Stimulated activated naive CD8-positive, alpha-beta T cell treated with anti-CD3 and anti-CD28 coated beads, Interleukin-15, amount 100 ng/mL, for 72 hours (primary cell): ENCODE data around the gene MYL3.

ENCODE experiments used
- ATAC-seq: fragments of 150-1000 bp; cut with Tn5 transposase; 2 replicates; pipeline ENCODE4 v1.10.0; 2021; ENCODE audit warnings: mild to moderate bottlenecking, moderate library complexity
- DNase-seq, 2 donors: peaks; one replicate each; pipeline ENCODE4 v3.0.0; 2021 to 2022
- H3K27ac Mint-ChIP-seq, 2 donors: one replicate each; pipeline ENCODE4 v1.8.0; 2022; ENCODE audit warnings: mild to moderate bottlenecking in 2 of 2, mixed read lengths in 2 of 2, moderate library complexity in 2 of 2
- H3K27me3 Mint-ChIP-seq: one replicate; pipeline ENCODE4 v1.8.0; 2022; ENCODE audit warnings: mixed read lengths
- H3K4me1 Mint-ChIP-seq: one replicate; pipeline ENCODE4 v1.8.0; 2022; ENCODE audit warnings: mild to moderate bottlenecking, mixed read lengths
- H3K4me3 Mint-ChIP-seq, 2 donors: one replicate each; pipeline ENCODE4 v1.8.0; 2022; ENCODE audit warnings: mild to moderate bottlenecking in 2 of 2, mixed read lengths in 2 of 2, moderate library complexity in 1 of 2
- H3K9me3 Mint-ChIP-seq, 2 donors: one replicate each; pipeline ENCODE4 v1.8.0; 2022; ENCODE audit warnings: mixed read lengths in 2 of 2

Gene MYL3

GRCh38 chr3:46854555-46854991 lies 8.7 kb downstream of the MYL3 start:
- peaks cover 17% of the 10 kb centered on the region for H3K27me3 Mint-ChIP-seq
- ATAC-seq (no peak), DNase-seq (no peak)
- H3K4me1 Mint-ChIP-seq = no peaks in the 10 kb centered on the region
- no peak overlapping the region for H3K4me3 Mint-ChIP-seq
- no peak overlapping the region for H3K27ac Mint-ChIP-seq
- no peaks in the 10 kb centered on the region for H3K9me3 Mint-ChIP-seq

GRCh38 chr3:46853441-46854415 lies 9.5 kb downstream of the MYL3 start:
- no peaks in the 10 kb centered on the region for H3K9me3 Mint-ChIP-seq
- ATAC-seq (no peak), DNase-seq (peak in 1 of 2 donors; percentile 7)
- no peak overlapping the region for H3K27ac Mint-ChIP-seq
- H3K4me3 Mint-ChIP-seq = no peak overlapping the region
- H3K4me1 Mint-ChIP-seq = no peaks in the 10 kb centered on the region
- peaks cover 17% of the 10 kb centered on the region for H3K27me3 Mint-ChIP-seq

GRCh38 chr3:46852839-46853355 lies 10.3 kb downstream of the MYL3 start:
- peak in 1 of 2 donors; percentile 7 for DNase-seq
- Mint-ChIP-seq H3K27me3 (peaks cover 12% of the 10 kb centered on the region), H3K4me1 (no peaks in the 10 kb centered on the region), H3K9me3 (no peaks in the 10 kb centered on the region), H3K27ac (no peak overlapping the region), H3K4me3 (no peak overlapping the region)
- ATAC-seq = no peak

GRCh38 chr3:46852334-46852720 lies 10.9 kb downstream of the MYL3 start:
- no peaks in the 10 kb centered on the region for H3K9me3 Mint-ChIP-seq
- H3K4me1 Mint-ChIP-seq = no peaks in the 10 kb centered on the region
- no peak overlapping the region for H3K4me3 Mint-ChIP-seq
- H3K27me3 Mint-ChIP-seq = peaks cover 6% of the 10 kb centered on the region
- DNase-seq = peak in 1 of 2 donors; percentile 3
- H3K27ac Mint-ChIP-seq = peak overlapping the region in 1 of 2 donors; percentile 7
- no peak for ATAC-seq

- Mint-ChIP-seq H3K27me3 (no peaks in the 10 kb centered on the region), H3K4me1 (no peaks in the 10 kb centered on the region), H3K4me3 (no peak overlapping the region), H3K9me3 (no peaks in the 10 kb centered on the region), H3K27ac (peak overlapping the region in 1 of 2 donors; percentile 53)
- peak in 1 of 2 donors; percentile 7 for DNase-seq
- no peak for ATAC-seq
These were observed 11.6 kb downstream of the MYL3 start for GRCh38 chr3:46851364-46852333.

- Mint-ChIP-seq H3K4me1 (peaks cover 11% of the 10 kb centered on the region), H3K9me3 (no peaks in the 10 kb centered on the region), H3K27ac (peak overlapping the region in 1 of 2 donors; percentile 4), H3K27me3 (no peaks in the 10 kb centered on the region), H3K4me3 (no peak overlapping the region)
- DNase-seq = peak in 1 of 2 donors; percentile 4
- no peak for ATAC-seq
These were observed 12.8 kb downstream of the MYL3 start for GRCh38 chr3:46850468-46850779.

- DNase-seq (peak in 1 of 2 donors; percentile 6), ATAC-seq (no peak)
- H3K27me3 Mint-ChIP-seq = no peaks in the 10 kb centered on the region
- no peak overlapping the region for H3K4me3 Mint-ChIP-seq
- H3K9me3 Mint-ChIP-seq = no peaks in the 10 kb centered on the region
- peaks cover 17% of the 10 kb centered on the region for H3K4me1 Mint-ChIP-seq
- peak overlapping the region in 1 of 2 donors; percentile 4 for H3K27ac Mint-ChIP-seq
These were observed 13.4 kb downstream of the MYL3 start for GRCh38 chr3:46849686-46850467.

GRCh38 chr3:46849045-46849631 lies 14.1 kb downstream of the MYL3 start:
- DNase-seq (no peak), ATAC-seq (no peak)
- Mint-ChIP-seq H3K9me3 (no peaks in the 10 kb centered on the region), H3K27ac (no peak overlapping the region), H3K4me3 (no peak overlapping the region), H3K4me1 (peaks cover 17% of the 10 kb centered on the region), H3K27me3 (no peaks in the 10 kb centered on the region)

- peaks cover 17% of the 10 kb centered on the region for H3K4me1 Mint-ChIP-seq
- DNase-seq (peak; percentile 28 to 41), ATAC-seq (no peak)
- no peaks in the 10 kb centered on the region for H3K9me3 Mint-ChIP-seq
- H3K4me3 Mint-ChIP-seq = no peak overlapping the region
- no peak overlapping the region for H3K27ac Mint-ChIP-seq
- no peaks in the 10 kb centered on the region for H3K27me3 Mint-ChIP-seq
These were observed 14.8 kb downstream of the MYL3 start for GRCh38 chr3:46848271-46849044.

- Mint-ChIP-seq H3K9me3 (peaks cover 0 to 6% of the 10 kb centered on the region in 2 donors), H3K4me1 (peaks cover 17% of the 10 kb centered on the region), H3K27ac (no peak overlapping the region), H3K4me3 (no peak overlapping the region), H3K27me3 (no peaks in the 10 kb centered on the region)
- ATAC-seq = no peak
- no peak for DNase-seq
These were observed 15.5 kb downstream of the MYL3 start for GRCh38 chr3:46847744-46848143.

- ATAC-seq (no peak), DNase-seq (no peak)
- no peaks in the 10 kb centered on the region for H3K27me3 Mint-ChIP-seq
- H3K27ac Mint-ChIP-seq = no peak overlapping the region
- H3K4me1 Mint-ChIP-seq = peaks cover 17% of the 10 kb centered on the region
- peaks cover 0 to 8% of the 10 kb centered on the region in 2 donors for H3K9me3 Mint-ChIP-seq
- peak overlapping the region; percentile 77 to 88 for H3K4me3 Mint-ChIP-seq
These were observed 16.4 kb downstream of the MYL3 start for GRCh38 chr3:46846624-46847542.

GRCh38 chr3:46845860-46846623 lies 17.2 kb downstream of the MYL3 start:
- peak overlapping the region; percentile 79 to 98 for H3K27ac Mint-ChIP-seq
- DNase-seq (peak; percentile 81 to 87), ATAC-seq (peak; percentile 95)

More at GRCh38 chr3:46845860-46846623, 17.2 kb downstream of the MYL3 start:
- H3K27me3 Mint-ChIP-seq = no peaks in the 10 kb centered on the region
- H3K4me3 Mint-ChIP-seq = peak overlapping the region; percentile 77 to 88
- H3K4me1 Mint-ChIP-seq = peaks cover 17% of the 10 kb centered on the region
- peaks cover 4 to 16% of the 10 kb centered on the region in 2 donors for H3K9me3 Mint-ChIP-seq
